Activated CD4-positive, alpha-beta T cell treated with anti-CD3 and anti-CD28 coated beads, Interleukin-2, Interleukin-6, amounts not matched to agents 100 ng/mL and 50 ng/mL, durations not matched to agents 16 hours and 8 hours (primary cell): ENCODE results near the gene LIG3.
"Not testable (repeated sequence)": the region's sequence is repeated elsewhere in the genome, so short reads cannot be mapped to it uniquely, and the experiment has no call there.

ENCODE experiments used
- DNase-seq: peaks from one replicate; pipeline ENCODE4 v3.0.0-alpha.2; 2020

Gene LIG3

DNA sequence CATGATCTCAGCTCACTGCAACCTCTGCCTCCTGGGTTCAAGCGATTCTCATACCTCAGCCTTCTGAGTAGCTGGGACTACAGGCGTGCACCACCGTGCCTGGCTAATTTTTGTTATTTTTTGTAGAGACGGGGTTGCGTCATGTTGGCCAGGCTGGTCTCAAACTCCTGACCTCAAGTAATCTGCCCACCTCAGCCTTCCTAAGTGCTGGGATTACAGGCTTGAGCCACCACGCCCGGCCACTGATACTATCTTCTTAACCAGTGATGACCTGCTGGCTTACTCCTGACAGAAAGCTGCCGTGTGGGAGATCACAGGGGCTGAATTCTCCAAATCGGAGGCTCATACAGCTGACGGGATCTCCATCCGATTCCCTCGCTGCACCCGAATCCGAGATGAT, 20.7 kb downstream of the LIG3 start:
- DNase-seq, result not testable (repeated sequence)

DNA sequence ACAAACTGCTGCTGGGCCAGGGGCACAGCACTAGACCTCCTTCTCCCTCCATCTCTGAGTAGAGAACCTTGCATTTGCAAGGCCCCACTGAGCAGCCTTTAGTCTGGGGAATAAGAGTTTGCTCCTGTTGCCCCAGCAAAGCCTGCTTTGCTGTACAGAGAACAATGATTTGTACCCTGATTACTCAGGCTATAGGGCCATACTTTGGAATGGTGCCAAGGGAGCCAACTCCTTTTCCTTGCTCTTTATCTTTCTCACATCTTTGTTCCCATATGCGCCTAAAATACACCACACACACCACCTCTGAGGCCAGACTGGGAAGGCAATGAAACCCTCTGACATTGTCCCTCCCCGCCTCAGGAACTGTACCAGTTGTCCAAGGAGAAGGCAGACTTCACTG, 21.2 kb downstream of the LIG3 start:
- no peak for DNase-seq

DNA sequence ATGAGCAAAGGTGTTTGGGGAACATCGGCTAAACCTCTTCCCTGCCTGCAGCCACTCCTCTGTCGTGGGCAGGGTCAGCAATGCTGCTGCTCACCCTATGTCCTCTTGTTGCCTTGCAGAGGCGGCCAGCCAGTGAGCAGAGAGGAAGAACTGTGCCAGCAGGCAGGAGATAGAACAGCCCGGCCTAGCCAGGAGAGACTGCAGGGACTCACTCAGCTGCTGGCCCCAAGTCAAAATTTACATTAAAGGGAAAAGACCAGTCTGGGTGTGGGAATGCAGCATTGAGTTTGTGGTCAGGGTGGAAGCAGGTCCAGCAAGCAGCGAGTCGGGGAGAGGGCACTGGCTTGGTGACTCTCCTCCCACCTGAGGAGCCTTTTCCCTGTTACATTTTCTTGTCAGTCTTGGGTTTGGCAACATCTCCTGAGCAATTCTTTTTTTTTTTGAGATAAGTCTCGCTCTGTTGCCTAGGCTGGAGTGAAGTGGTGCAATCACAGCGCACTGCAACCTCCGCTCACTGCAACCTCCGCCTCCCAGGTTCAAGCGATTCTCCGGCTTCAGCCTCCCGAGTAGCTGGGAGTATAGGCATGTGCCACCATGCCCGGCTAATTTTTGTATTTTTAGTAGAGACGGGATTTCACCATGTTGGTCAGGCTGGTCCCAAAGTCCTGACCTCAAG, 22.7 kb downstream of the LIG3 start:
- DNase-seq, result no peak

DNA sequence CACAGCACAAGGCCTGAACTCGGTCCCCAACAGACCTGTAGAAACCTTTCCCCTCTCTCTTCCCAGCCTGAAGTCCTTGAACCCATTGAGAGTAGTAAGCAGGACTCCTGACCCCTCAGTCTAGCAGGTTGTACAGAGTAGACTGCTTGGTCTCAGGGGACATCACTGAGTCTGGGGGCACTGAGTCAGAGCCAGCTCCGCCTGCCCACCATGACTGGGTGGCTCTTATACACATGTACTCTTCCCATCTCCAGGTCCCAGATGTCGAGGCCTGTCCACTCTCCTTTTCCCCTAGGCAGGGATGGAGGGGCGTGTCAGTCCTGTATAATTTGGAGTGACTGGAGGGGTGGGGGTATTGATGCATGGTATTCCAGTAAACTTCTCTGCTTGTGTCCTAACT, 23.5 kb downstream of the LIG3 start:
- no peak for DNase-seq

DNA sequence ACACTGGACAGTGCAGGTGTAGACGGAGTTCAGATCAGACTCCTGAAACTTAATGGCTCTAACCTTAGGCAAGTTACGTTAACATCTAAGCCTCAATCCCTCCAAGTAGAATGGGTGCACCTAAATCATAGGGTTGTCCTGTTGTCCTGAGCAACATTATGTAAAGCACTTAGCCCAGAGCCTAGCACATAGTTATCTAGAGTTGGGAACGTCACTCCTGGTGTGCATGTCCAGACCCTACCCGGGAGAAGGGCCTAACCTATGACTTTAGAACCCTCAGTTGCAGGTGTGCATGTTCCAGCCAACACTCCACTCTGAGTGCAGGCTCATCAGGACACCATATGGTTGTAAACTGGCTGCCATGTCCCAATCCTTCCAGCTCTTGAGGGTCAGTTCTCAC, 26.0 kb downstream of the LIG3 start:
- DNase-seq, result no peak

DNA sequence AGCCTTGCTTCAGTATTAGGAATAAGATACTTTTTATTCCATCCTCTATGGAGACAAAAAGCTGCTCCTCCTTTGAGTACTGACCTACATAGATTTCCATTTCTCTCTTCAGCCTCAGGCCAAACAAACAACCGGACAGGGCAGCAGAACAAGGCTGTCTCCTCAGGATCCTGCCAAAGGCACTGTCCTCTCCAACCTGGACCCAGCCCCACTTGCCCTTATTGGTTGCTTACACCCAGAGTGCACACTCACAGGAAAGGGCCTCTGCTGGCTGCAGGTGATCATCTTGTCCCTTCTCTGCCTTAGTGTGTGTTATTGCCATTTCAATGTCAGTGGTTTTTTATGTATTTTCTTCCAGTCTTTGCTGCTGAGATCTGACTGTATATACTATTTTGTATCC, 26.6 kb downstream of the LIG3 start:
- no peak for DNase-seq

DNA sequence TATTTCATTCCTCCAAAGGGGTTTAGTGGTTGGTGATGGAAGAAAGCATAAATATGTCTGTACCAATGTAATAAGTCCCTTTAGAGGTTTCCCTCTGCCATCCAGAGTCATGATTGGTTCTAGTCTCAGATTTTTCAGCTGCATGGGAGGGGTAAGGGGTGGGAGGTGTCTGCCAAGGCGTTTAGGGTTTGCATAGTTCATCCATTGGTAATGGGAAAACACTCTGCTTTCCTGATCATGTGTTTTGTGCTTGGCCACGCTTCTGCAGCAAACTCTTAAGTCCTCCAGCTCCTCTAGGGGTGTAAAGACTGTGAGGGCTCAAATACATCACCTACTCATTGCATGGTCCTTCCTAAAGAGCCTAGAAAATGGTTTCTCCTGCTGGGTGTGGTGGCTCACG, 29.8 kb downstream of the LIG3 start:
- no peak for DNase-seq

DNA sequence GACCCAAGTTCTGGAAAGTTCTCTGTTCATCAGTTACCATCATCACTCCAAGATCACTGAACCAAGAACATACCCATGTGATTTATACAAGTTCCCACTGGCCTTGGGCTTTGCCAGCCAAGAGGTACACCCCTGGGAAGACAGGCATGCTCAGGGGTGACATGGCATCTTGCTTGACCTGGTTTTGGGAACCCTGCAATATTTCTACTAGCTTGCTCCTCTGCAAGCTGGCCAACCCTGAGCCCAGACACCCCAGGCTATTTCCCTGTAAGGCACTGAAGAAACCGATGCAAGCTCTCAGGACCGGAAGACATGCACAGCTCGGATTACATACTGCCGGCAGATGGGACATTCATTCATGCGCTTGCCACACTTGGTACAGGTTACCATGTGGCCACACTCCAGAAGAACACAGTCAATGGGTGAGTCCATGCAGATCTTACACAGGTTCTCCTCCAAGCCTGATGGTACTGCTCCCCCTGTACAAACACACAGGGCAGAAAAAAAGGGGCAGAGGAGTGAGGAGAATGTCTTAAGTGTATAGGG, 31.4 kb downstream of the LIG3 start:
- DNase-seq, result no peak

DNA sequence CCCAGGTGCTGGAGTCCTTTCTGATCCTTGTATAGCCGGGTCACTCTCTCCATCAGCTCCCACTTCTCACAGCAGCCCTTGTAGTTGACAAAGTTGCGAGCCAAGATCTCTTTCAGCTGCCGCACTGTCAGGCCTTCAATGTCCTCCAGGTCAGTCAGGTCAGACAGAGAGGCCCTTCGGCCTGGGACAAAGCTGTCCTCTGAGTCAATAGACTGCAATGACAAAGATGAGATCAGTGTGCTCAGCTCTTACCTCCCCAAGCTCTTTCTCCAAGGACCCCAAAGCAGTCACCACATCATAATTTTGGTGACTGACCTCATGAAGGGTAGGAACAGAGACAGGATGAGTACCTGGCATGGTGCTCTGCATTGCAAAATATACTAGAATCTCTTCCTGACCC, 36.1 kb downstream of the LIG3 start:
- no peak for DNase-seq

DNA sequence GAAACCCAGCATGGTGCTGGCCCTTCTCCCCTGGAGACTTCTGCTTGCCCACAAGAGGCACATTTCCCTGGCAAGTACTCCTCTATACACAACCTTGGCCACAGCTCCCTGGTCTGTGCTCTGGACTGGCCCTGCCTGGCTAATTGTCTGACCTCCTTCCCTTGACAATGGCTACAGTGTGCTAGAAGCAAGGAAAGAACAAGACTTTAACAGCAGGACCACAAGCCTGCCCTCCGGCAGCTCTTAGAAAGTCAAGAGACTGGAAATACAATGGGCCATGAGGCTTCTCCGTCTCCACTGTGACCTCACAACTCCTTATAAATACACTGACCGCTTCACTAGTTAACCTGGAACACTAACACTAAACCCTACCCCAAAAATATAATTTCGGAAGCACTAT, 36.7 kb downstream of the LIG3 start:
- DNase-seq, result no peak

DNA sequence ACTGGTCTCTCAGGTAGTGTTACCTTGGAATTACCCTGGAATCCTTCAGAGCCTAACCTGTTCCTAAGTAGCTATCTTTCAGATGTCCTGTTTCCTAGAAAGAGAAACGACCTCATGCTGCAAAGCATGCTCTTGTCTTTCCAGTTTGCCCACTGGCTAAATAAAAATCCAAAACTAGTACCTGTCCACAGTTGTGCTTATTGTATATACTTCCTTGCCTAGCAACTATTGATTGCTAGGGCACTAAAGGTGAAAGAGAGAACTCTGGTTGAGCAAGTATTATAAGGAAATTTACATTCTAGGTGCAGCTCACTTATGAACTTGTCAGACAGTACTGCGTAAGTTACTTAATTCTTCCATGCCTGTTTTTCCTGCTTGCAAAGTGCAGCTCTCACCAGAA, 38.5 kb downstream of the LIG3 start:
- no peak for DNase-seq

DNA sequence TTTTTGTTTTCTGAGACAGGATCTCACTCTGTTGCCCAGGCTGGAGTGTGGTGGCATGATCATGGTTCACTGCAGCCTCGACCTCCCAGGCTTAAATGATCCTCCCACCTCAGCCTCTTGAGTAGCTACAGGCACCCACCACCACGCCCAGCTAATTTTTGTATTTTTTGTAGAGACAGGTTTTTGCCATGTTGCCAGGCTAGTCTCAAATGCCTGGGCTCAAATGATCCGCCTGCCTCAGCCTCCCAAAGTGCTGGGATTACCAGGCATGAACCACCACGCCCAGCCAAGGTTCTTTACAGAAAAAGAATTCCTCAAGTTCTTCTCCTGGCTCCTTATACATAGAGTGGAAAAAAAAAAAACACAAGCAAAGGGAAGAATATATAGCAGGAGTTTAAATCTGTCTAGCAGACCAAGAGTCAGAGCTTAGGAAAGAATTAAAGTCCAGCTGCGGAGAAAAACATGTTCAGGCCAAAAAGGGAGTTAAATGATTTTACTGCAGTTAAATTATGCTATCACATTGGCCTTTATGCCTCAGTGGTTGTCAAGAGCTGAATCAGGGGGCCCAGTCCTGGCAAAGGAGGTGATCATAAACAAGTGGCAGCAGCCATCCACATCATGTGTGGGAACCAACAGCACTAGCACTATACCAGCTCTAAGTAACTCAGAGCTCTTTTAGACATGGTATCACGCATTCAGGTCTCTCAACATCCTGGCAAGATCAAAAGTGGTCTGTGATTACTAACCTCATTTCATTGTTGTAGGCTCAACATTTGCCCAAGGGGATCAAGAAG, 39.3 kb downstream of the LIG3 start:
- no peak for DNase-seq

DNA sequence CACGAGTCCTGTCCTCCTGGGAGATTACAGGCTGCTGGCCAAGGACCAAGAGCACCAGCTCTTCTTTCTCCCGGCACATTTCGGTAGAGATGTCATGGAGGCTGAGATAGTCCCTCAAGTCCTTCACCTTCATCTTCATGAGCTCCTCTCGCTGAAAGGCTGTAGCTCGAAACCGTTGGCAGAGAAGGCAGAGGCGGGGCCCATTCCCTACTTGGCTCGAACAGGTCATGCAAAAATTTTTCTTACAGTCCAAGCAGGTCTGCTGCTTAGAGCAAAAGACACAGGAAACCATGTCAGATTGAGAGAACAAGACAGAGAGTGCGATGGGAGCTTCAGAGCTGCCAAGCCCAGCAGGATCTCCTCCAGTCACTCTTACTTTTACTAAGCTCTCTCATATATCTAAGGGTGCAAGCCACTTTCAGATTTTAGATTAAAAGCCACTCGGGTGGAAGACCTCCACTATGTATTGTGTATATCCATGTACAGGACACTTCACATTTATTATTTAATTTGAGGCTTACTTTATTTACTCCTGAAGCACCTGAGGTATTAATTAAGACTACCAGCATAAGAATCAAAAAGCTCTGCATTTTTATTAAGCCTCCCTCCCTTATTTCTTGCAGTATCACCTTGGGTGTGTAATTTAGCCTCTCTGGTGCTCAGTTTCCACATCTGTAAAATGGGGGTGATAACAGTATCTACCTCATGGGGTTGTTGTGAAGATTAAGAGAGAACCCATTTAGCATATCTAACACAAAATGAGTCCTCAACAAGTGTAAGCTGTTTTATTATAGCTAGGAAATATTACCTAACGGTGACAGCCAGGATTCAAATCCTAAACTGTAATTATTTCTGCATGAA, 41.4 kb downstream of the LIG3 start:
- DNase-seq, result peak; percentile 48

DNA sequence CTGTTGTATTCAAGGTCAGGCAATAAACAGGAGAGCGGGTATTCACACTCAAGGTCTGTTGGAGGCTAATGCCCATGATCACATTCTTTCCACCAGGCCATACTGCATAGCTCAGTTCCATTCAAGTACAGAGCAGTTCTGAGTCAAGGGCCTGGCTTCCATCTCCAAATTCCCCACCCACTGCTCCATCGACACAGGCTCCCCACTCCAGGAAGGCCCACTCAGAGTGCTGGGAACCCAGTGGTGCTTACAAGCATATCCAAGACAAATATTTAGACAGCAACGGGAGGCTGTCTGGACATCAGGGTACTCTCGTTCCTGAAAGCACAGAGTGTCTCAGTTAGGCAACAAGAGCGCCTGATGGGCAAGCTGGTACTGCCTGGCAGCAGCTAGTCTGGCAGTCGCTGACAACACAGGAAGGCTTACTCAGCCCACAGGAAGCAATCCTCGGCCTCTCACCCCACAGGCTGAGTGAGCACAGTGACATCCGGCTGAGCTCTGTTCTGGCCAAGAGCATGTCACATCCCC, 42.3 kb downstream of the LIG3 start:
- DNase-seq, result peak; percentile 92

DNA sequence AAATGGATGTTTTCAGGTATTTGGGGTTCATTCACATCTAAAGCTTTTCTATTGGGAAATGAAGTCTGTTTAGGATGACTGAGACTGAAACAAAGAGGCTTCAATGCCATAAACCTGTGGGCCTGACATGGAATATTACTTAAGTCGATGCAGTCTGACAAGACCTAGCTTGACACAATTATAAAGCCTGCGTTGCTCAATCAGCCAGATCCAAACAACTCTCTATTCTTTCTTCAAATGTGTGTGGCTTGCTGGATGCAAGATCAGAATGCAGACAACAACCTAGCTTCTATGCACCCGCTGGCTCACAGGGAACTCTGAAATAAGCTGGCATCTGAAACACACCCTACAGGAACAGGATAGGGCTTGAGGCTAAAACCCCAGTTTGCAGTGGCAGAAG, 43.2 kb downstream of the LIG3 start:
- peak; percentile 26 for DNase-seq

DNA sequence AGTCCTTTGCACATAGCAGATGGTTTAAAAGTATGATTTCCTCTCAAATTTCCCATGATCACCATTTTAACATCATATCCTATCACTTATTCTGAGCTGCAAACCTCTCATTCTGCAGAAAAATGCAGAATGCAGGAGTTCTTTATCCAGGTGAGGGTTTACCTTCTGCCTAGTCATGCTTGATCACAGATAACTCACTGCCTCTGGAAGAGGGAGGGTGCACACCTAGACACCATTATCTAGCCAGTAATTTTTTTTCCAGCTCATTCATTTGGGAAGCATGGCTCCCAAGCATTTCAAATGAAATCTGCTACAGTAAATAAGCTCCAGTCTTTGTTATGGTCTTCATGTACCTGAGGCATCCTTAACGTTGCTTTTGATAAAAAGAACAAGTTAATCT, 45.2 kb downstream of the LIG3 start:
- no peak for DNase-seq

DNA sequence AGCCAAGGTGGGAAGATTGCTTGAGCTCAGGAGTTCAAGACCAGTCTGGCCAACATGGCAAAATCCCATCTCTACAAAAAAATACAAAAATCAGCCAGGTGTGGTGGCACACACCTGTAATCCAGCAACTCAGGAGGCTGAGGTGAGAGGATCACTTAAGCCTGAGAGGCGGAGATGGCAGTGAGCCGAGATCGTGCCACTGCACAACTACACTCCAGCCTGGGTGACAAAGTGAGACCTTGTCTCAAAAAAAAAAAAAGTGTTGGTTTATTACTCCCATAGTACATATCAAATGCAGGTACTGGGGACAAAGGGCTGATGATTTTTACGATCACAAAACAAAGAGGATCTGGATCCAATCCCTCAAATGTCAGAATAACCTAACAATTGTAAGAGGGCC, 47.8 kb downstream of the LIG3 start:
- DNase-seq, result not testable (repeated sequence)

DNA sequence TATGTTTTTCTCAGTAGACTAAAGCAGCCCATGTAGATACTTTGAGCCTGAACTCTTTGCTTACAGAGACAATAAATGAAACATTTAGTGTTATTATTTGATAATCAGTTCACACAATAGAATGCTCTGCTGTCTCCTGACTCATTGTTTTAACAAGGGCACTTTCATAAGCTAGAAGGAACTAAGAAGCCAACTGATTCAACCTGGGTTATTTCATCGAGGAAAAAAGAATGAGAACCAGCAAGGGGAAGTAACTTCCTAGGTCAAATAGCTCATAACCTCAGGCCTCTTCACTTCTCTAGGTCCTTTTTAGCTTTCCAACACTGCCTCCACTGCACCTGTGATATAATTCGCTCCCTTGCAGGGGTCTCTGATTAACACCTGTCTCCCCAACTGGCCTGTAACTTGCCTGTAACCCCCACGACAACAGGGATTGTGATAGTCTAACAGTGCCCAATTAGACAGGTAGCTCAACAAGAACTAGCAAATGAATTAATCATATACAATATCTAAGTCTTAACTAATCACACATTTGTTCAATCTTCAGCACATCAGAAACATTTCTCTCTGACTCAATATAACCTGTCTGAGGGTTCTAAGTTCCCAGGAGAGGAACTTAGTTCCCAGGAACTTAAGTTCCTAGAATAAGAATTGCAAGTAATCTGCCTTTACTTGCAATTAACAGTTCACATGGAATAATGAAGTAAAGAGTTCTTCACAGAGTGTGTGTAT, 48.4 kb downstream of the LIG3 start:
- no peak for DNase-seq

DNA sequence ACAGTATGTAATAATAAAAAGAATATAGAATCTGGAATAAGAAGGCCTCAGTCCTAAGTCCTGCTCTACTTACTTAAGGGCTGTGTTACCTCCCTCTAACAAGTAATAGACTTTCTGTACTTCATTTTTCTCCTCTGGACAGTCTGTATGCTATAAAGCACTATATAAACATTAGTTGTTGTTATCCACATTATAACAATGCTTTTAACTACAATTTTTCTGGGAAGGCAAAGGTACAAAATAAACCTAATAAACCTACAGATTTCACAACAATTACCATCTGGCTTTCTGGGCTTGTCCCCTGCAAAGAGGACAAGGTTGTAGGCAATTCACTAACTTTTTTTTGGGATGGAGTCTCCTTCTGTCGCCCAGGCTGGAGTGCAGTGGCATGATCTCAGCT, 50.5 kb downstream of the LIG3 start:
- DNase-seq, result no peak

DNA sequence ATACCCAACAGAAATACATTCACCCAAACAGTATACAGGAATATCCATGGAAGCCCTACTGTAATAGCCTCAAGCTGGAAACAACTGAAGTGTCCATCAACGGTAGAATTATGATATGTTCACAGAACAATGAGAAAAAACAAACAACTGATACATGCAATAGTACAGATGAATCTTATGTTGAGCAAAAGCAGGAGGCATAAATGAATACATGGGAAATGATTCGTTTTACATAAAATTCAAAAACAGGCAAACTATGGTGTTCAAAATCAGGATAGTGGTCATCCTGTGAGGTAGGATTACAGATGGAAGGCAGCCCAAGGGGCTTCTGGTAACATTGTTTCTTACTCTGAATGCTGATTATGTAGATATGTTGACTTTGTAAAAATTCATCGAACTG, 58.1 kb downstream of the LIG3 start:
- DNase-seq, result no peak

DNA sequence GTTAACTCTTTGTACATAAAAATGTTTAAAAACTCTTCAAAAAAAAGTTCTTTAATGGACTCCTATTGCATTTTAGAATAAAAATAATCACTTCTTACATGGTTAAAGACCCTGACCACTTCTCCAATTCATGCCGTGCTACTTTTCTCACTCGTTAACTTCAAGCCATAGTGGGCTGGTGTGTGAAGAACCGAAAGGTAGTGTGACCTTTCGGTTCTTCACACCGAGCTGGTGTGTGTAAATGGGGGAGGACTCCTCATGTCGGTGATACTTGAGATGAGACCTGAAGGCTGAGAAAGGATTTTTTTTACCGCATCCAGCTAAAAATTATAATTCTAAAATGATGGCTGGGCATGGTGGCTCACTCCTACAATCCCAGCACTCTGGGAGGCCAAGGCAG, 61.1 kb downstream of the LIG3 start:
- DNase-seq, result no peak

DNA sequence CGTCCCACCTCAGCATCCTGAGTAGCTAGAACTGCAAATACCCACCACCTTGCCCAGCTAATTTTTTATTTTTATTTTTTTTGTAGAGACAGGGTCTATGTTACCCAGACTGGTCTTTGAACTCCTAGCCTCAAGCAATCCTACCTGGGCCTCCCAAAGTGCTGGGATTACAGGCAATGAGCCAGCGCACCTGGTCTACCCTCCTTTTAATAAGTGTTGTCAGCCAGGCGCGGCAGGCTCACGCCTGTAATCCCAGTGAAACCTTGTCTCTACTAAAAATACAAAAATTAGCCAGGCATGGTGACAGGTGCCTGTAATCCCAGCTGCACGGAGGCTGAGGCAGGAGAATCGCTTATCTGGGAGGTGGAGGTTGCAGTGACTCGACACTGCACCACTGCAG, 63.9 kb downstream of the LIG3 start:
- no peak for DNase-seq
